Right atrium auricular region (tissue), 2 donors: ENCODE results near the gene CERK. TPM values are rescaled to one million over a fixed set of nuclear protein-coding genes. Genes with fewer than 3 reads are reported as not detected.

Source experiments
- DNase-seq: peaks from one replicate; pipeline ENCODE4 v3.0.0-alpha.2; 2019; ENCODE audit warnings: low spot score
- H3K27ac ChIP-seq, 2 donors: fragments of 200-600 bp; sonication (generic); 1 replicate in 1 of 2; 2 replicates in 1 of 2; pipeline ENCODE4 v1.5.1; 2016 to 2019
- H3K27me3 ChIP-seq, 2 donors: fragments of 200-600 bp; sonication (generic); one replicate each; pipeline versions ENCODE4 v1.5.1 to v1.6.0; 2017 to 2019
- H3K36me3 ChIP-seq: fragments of 200-600 bp; sonication (generic); one replicate; pipeline ENCODE4 v1.5.1; 2016
- H3K4me1 ChIP-seq, 2 donors: fragments of 200-600 bp; sonication (generic); one replicate each; pipeline versions ENCODE4 v1.5.1 to v1.6.0; 2017 to 2019
- H3K4me3 ChIP-seq, 2 donors: fragments of 200-600 bp; sonication (generic); 1 replicate in 1 of 2; 2 replicates in 1 of 2; pipeline ENCODE4 v1.5.1; 2017 to 2019; ENCODE audit warnings: mild to moderate bottlenecking in 1 of 2, moderate library complexity in 1 of 2
- H3K9me3 ChIP-seq, 2 donors: fragments of 200-600 bp; sonication (generic); one replicate each; pipeline ENCODE4 v1.5.1; 2019
- CTCF ChIP-seq, 2 donors: fragments of 200-600 bp; sonication (generic); IDR thresholded peaks; one replicate each; pipeline ENCODE4 v1.5.1; 2019; ENCODE audit warnings: antibody characterized with exemption in 2 of 2
- total RNA-seq, 2 donors: library from RNA; depleted of rRNA; stranded (reverse); fragments of >200 nt; gene quantifications; one replicate each; pipeline ENCODE4 v1.1.0, GENCODE V29; 2016

CERK gene
- total RNA-seq, 2 donors from 2014 or later = 46.0 to 59.8 TPM

- peak overlapping the region; percentile 97 for H3K27ac ChIP-seq
- H3K4me3 ChIP-seq = peak overlapping the region; percentile 62 to 85
- peak; percentile 83 for DNase-seq
- H3K36me3 ChIP-seq = no peaks in the 10 kb centered on the region
- TF ChIP-seq CTCF (IDR thresholded peaks at IDR 0.05) = no peak
- H3K27me3 ChIP-seq = no peaks in the 10 kb centered on the region
- H3K9me3 ChIP-seq = no peaks in the 10 kb centered on the region
- peaks cover 0 to 74% of the 10 kb centered on the region in 2 donors for H3K4me1 ChIP-seq
These were observed 1.2 kb upstream of the CERK start for GRCh38 chr22:46739094-46739870.

DNA sequence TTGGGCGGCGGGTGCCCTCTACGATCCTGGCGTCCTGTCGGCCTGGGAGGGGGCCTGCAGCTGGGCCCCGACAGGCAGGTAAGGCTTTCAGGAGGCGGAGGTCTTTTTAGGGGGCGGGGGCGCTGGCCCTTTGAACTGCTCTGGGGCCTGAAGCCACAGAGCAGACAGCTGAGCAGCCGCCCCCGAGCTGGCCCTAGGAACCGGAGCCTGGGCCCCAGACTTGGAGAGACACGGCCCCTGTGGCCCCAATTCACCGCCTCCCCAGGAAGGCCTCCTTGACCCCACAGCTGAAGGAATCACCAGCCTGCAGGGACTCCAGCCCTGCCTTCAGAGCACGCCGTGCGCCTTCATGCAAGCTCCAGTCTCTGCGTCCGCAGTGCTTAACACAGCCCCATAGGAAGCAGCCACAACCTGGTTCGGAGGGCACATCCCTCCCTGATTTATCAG lies 618 bp upstream of the CERK start:
- H3K4me3 ChIP-seq = peak overlapping the region; percentile 62 to 85
- H3K9me3 ChIP-seq = no peaks in the 10 kb centered on the region
- no peak for TF ChIP-seq CTCF (IDR thresholded peaks at IDR 0.05)
- H3K36me3 ChIP-seq = no peaks in the 10 kb centered on the region
- H3K4me1 ChIP-seq = peaks cover 0 to 81% of the 10 kb centered on the region in 2 donors
- no peaks in the 10 kb centered on the region for H3K27me3 ChIP-seq
- peak overlapping the region; percentile 97 for H3K27ac ChIP-seq
- DNase-seq = no peak

DNA sequence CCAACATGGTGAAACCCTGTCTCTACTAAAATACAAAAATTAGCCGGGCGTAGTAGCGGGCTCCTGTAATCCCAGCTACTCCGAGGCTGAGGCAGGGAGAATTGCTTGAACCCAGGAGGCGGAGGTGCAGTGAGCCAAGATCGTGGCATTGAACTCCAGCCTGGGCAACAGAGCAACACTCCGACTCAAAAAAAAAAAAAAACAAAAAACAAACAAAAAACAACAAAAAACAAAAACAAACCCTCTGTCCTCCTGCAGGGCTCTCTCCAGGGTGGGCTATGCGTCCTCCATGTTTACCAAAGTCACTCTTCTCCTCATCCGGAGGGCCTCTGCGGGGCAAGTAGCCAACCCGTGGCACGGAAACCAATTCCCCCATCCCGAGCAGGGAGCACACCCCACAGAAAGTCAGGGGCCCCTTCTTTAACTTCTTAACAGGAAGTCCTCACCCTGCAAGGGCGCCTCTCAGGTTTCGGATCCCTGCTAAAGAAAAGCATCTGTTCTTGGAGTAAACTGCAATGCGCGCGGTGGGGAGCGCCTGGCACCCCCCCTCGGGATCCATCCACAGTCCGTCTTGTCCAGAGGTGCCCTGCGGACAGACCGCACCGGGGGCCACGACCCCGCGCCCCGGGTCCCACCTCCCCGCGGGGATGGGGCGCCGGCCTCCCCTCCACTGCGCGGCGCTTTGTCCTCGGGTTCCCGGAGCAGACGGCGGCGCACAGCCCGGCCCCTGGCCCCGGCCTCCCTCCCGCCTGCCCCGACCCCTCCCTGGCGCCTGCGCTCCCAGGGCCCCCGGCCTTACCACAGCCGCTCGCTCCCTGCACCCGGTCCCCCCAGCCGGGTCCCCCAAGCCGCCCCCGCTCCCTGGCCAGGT lies 712 bp downstream of the CERK start:
- no peak for DNase-seq
- peaks cover 0 to 88% of the 10 kb centered on the region in 2 donors for H3K4me1 ChIP-seq
- no peaks in the 10 kb centered on the region for H3K36me3 ChIP-seq
- H3K27me3 ChIP-seq = no peaks in the 10 kb centered on the region
- no peak for TF ChIP-seq CTCF (IDR thresholded peaks at IDR 0.05)
- peak overlapping the region; percentile 62 to 85 for H3K4me3 ChIP-seq
- H3K27ac ChIP-seq = peak overlapping the region; percentile 97
- H3K9me3 ChIP-seq = no peaks in the 10 kb centered on the region

DNA sequence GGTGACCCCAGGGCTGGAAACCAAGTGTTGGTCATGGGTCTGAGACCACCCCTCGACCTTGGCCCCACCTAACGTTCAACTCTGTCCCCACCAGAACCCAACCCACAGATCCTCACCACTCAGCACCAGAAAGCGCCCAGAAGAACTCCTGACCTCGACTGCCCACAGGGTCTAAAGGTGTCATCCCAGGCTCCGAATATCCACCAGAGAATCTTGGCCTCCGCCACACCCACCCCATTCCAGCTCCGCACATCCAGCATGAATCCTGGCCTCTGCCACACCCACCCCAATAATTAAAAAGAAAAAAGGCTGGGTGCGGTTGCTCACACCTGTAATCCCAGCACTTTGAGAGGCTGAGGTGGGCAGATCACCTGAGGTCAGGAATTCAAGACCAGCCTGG lies 1.3 kb downstream of the CERK start:
- peaks cover 0 to 88% of the 10 kb centered on the region in 2 donors for H3K4me1 ChIP-seq
- H3K27ac ChIP-seq = peak overlapping the region; percentile 97
- H3K27me3 ChIP-seq = no peaks in the 10 kb centered on the region
- H3K4me3 ChIP-seq = peak overlapping the region; percentile 62 to 85
- DNase-seq = no peak
- no peak for TF ChIP-seq CTCF (IDR thresholded peaks at IDR 0.05)
- H3K36me3 ChIP-seq = no peaks in the 10 kb centered on the region
- H3K9me3 ChIP-seq = no peaks in the 10 kb centered on the region

DNA sequence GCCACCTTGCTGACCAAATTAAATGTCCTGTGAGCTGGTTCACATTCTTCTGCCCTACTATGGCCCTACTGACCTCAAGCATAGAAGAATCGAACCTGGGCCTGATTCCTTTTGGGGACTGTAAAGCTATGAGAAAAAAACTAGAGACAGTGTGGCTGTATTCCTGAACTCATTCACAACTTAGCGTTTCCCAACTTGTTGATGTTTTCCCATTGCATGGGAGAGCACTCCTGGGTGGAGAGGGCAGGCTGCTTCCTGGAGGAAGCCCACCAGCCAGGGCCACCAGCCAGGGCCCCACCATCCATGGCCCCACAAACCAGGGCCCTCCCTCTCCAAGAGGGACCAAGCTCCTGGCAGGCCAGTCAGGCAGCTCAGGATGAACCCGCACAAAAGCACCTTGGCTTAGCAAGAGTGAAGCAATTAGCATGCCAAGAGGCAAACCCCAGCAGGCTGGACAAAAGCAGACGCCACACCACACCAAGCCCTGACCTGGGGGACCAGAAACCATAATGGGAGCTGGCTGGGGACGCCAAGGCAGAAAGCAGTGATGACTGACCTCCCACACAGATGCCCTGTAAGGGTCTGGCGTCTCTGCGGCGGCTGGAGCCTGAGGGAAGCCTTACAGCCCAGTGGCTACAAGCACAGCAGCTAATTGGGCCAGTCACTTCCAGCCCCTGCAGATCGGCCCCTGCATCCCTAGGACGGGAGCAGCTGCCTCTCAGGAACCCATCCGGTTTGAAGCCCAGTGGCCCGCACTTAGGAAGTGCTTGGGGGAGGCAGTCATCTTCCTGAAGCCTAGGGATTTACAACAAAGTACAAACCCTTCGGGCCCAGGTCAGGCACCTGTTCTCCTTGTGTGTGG lies 2.1 kb downstream of the CERK start:
- TF ChIP-seq CTCF (IDR thresholded peaks at IDR 0.05) = no peak
- H3K9me3 ChIP-seq = no peaks in the 10 kb centered on the region
- DNase-seq = no peak
- H3K27me3 ChIP-seq = no peaks in the 10 kb centered on the region
- peak overlapping the region in 1 of 2 donors; percentile 85 for H3K4me3 ChIP-seq
- H3K27ac ChIP-seq = peak overlapping the region; percentile 97
- H3K4me1 ChIP-seq = peaks cover 0 to 88% of the 10 kb centered on the region in 2 donors
- no peaks in the 10 kb centered on the region for H3K36me3 ChIP-seq
